M059J (cell line): ENCODE measurements around the gene NDOR1. TPM values are rescaled to one million over a fixed set of nuclear protein-coding genes. Genes with fewer than 3 reads are reported as not detected.
A peak's percentile ranks its signal among the peaks of the same experiment; 100 is the strongest.

Experiments
- DNase-seq: peaks from one replicate; pipeline ENCODE4 v3.0.0-alpha.2; 2012; ENCODE audit warnings: low read depth
- total RNA-seq: library from RNA; depleted of rRNA; stranded (reverse); fragments of >200 nt; shearing (Covaris generic); gene quantifications from 2 replicates; pipeline ENCODE4 v1.2.3, GENCODE V29; 2014

NDOR1 gene
- total RNA-seq, 1 experiment from 2014 or later = 17.6 TPM

- DNase-seq = no peak
Observed at GRCh38 chr9:137182836-137183235, 22.7 kb upstream of the NDOR1 start.

DNA sequence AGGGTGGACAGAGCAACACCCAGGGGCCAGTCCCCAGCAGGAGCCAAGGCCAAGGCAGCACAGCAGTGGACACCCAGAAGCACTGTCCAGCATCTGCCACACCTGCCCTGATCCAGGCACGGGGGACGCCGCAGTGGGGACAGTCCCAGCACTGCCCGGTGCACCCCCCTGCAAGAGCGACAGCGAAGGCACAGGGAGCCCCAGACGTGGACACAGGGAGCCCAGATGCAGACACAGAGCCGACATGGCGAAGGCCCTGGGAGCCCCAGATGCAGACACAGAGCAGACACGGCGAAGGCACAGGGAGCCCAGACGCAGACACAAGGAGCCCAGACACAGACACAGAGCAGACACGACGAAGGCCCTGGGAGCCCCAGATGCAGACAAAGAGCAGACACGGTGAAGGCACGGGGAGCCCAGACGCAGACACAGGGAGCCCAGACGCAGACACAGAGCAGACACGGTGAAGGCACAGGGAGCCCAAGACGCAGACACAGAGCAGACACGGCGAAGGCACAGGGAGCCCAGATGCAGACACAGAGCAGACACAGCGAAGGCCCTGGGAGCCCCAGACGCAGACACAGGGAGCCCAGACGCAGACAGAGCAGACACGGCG, 21.4 kb upstream of the NDOR1 start:
- DNase-seq = no peak

DNA sequence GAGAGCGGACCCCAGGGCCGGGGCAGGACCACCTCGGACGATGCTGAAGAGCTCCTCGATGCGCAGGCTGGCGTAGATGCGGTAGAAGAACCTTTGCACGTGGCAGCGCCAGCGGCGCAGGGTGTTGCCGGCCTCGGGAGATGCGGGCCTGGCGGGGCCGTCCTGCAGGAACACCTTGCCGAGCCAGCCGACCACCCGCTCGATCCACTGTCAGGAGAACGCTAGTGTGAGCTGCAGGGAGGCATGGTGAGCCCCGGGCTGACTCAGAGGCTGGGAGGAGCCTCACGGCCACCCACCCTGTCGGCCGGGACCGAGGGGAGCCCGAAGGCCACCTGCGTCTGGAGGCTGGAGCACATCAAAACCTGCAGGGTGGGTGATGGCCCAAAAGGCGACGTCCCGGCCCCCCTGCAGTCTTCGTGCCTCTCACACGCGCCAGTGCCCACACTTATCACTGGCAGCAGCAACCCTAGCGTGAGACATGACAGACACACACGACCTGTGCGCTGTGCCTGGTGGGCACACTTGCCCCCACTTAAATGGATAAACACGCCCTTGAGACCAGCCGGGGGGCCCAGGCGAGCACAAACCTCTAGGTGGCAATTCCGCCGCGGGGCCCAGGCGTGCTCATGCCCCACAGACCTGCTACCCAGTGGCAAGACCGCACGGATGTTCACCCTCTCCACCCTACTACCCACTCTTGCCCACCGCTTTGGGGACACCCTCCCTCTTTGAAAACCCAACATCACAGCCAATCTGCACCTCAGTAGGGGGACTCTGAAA, 20.4 kb upstream of the NDOR1 start:
- no peak for DNase-seq

- DNase-seq = no peak
Observed at GRCh38 chr9:137185921-137186320, 19.6 kb upstream of the NDOR1 start.

DNA sequence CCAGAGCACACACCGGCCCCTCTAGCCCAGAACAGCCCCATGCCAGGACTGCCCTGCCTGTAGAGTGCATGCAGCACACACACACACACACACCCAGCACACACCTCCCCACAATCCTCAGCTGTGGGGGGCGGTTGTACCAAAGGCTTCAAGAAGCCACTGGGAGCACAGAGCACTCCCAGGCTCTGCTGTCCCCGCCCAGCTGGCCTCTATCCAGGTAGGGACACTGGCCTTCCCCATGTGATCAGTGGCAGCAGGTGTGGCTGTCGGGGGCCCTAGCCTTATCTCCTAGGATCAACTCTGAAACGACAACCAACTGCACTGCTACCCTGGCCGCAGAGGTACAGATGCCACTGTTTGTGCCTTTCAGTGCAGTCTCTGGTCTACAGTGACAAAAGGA, 19.1 kb upstream of the NDOR1 start:
- no peak for DNase-seq

DNA sequence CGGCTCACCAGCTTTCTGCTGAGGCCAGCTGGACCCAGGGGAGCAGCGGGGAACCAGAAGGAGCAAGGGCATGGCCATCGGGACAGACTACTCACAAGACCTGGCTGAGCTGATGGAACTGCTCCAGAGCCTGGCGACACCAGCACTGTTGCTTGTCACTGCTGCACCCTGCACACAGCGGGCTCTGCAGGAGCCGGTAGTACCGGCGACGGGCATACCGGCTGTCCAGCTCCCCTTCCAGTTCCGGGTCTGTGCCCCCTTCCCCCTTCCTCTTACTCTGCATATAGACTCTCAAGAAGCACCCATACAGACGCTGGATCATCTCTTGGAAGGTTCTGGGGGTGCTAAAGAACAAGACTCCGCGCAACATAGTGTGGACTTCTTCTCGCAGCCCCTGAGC, 18.1 kb upstream of the NDOR1 start:
- no peak for DNase-seq

DNA sequence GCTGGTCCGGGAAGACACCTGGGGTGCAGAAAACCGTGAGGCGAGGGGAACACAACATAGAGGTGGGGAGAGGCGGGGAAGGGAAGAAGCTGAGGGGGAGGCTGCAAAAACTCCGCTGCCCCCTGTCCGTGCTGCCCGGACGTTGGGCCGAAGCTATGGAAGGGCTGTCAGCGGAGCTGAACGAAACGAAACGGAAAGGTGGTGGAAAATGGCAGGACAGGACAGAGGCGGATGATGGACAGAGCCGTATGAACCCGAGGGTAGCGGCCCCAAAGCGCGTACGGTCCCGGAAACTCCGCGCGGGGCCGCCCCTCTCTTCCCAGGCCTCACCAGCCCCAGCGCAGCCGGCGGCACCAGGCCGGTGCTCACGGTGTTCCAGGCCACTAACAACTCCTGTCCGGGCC, 17.4 kb upstream of the NDOR1 start:
- DNase-seq = no peak

DNA sequence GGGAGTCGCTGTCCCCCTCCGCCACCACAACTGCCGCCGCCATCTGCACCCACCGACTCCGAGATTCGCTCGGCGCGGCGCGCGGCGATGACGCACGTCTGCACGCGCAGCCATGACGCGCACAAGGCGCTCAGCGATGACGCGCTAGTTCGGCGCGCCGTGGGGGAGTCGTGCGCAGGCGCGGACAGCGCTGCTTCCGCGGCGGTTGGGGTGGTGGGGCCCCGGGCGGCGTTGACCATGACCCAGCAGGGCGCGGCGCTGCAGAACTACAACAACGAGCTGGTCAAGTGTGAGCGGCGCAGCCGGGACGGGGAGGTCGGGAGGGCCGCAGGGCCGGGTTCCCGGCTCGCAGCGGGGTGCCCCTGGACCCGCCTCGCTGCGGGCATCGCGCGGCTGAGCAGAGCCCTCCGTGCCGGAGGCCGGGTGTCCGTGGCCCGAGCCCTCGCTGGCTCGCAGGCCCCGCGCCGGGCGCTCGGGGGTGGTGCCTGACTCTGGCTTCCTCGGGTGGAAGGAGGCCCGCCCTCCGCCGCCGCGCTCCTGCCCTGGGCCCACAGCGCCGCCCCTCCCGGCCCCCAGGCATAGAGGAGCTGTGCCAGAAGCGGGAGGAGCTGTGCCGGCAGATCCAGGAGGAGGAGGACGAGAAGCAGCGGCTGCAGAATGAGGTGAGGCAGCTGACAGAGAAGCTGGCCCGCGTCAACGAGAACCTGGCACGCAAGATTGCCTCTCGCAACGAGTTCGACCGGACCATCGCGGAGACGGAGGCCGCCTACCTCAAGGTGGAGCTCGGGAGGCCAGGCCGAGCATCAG, 16.8 kb upstream of the NDOR1 start, which contains the start of the genes ANAPC2 and SSNA1:
Gene ANAPC2 (minus strand): TSS at position 71 of the 807 bp plus-strand sequence. CDS start 28 bp downstream, at position 43.
Gene SSNA1 (plus strand): TSS at position 187 of the 807 bp plus-strand sequence. CDS start 51 bp downstream, at position 238.
- peak; percentile 91 for DNase-seq

DNA sequence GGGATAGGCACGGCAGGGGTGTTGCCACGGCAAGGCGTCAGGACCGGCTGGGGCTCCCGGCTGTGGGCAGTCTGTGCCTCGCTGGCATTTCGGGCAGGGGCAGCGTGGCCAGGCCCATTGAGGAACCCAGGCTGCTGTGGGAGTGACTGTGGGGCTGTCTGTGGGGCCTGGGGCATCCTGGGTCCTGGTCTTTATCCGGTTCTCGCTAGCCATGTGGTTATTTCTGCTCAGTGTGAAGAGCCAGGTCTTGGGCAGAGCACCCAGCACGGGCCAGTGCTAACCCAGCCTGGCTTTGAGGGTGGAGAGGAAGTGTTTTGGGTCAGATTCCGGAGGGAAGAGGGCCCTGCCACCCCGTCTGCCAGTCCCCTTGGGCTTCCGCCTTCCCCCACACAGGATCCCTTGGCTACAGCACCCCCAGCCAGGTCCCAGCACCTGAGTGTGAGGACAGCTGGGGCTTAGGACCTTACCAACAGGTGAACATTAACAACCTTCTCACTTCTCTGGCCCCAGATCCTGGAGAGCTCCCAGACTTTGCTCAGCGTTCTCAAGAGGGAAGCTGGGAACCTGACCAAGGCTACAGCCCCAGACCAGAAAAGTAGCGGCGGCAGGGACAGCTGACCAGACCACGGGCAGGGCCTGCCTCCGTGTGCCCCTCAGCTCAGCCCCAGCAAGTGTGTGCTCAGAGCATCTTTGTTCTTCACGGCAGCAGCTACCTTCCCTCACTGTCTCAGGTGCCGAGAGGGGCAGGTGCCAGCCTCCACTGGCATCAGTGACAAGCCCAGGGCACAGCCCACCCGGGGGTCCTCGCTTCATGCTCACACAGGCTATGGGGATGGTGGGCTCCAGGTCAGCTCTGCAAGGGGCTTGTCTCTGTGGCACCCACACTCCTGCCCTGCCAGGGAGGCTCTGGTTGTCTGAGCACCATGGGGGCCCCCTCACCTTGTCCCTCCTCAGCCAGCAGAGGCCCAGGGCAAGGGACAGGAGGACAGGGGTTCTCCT, 15.9 kb upstream of the NDOR1 start:
- no peak for DNase-seq

- no peak for DNase-seq
Observed at GRCh38 chr9:137190315-137190856, 15.1 kb upstream of the NDOR1 start.

DNA sequence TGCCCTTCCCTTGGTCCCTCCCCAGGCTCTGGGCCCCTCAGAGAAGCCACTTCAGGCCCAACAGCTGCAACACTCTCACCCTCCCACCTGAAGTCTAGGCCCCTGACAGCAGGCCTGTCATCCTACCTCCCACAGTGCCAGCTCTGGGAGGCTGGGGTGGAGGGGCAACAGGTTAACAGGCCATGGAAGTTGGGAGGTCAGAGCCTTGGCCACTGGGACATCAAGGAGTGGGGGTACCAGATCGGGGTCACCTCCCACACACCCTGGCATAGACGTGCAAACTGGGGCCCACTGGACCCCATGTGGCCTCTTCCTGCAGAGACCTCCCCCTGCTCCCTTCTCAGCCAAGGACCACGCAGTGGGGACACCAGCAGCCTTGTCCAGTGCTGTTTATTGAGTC, 14.3 kb upstream of the NDOR1 start:
- DNase-seq = no peak

DNA sequence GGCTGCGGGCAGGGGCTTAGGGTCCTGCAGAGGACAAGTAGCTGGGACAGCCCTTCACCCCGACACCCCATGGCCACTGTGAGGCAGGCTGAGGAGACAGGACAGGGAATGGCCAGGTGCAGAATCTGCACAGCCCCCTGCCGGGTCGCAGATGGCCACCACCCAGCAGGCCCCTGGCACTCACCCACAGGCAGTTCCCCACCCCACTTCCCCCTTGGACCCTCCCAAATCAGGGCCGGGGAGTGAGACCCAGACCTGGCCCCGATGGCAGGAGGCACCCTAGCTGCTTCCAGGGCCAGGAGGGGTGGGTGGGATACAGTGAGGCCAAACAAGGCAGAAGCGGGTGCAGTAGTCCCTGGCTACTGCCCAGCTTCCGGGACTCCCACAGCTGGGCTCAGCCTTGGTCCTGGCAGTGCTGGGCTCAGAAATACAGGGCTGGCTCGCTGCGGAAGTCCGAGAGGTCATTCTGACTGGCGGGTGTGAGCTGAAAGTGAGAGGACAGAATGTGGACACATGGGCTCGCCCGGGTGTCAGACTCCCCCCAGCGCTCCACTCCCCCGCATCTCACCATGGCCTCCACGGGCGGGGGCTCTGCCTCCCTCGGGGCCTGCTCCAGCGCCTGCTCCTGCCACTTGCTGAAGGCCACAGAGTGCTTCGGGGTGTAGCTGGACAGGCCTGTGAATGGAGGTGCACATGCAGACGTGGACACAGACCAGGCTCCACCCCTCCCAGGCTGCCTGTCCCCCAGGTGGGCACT, 13.6 kb upstream of the NDOR1 start:
- DNase-seq = no peak

GRCh38 chr9:137192448-137192780, 13.1 kb upstream of the NDOR1 start:
- DNase-seq = no peak

GRCh38 chr9:137192859-137193258, 12.6 kb upstream of the NDOR1 start:
- no peak for DNase-seq

GRCh38 chr9:137193771-137194170, 11.7 kb upstream of the NDOR1 start:
- no peak for DNase-seq

- no peak for DNase-seq
Observed at GRCh38 chr9:137194388-137194787, 11.1 kb upstream of the NDOR1 start.

GRCh38 chr9:137194909-137195308, 10.6 kb upstream of the NDOR1 start:
- no peak for DNase-seq

- no peak for DNase-seq
Observed at GRCh38 chr9:137195525-137196220, 9.8 kb upstream of the NDOR1 start.

DNA sequence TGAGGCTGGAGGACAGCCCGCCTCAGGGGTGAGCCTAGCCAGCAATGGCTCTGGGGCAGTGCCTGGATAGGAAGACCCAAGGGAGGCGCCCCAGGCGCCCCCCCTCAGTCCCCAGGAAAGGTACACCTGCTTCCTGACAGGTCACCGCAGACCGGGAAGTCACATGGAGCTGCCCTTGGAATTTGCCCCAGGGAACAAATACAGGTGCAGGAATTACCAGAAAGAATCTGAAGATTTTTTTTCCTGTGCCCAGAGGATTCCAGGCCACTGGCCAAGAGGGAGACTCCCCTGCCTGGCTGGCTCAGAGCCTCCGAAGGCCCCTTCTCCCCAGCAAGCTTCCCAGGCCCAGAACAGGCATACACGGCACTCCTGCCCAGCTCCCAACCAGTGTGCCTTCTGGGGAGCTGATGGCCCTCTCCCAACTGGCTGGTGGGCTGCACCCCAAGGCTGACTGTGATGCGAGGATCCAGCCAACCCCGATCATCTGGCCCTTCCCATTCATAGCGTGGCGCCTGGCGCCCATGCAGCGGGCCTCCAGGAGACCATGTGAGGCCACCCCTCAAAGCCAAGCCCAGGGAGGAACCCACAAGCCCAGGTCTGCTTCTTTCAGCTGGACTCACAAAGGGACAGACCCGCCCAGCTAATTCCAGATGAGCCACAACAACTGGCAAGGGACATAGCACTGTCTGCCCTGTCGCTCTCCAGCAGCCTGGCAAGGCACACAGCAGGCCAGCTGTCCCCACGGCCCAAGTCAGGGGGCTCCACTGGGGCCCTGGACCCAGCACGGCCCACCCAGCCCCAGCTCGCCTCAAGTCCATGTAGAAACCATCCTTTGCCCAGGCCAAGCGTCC, 7.2 kb upstream of the NDOR1 start:
- peak; percentile 63 for DNase-seq
